Astrocyte (in vitro differentiated cells and primary cell): ENCODE measurements around the gene KCNJ5. TPM values are rescaled to one million over a fixed set of nuclear protein-coding genes. Genes with fewer than 3 reads are reported as not detected.

Experiments used
- DNase-seq: peaks from one replicate; pipeline ENCODE4 v3.0.0-alpha.2; 2010; ENCODE audit warnings: low read depth
- FAIRE-seq: peaks from 2 replicates; lab custom pipeline; 2011; peaks lifted over from hg19 to GRCh38; lab: Jason Lieb, UNC
- H2AFZ ChIP-seq: 2 replicates; pipeline ENCODE4 v1.6.0; 2012; ENCODE audit warnings: low read depth, low read length, inconsistent platforms
- H3K27ac ChIP-seq: 2 replicates; pipeline ENCODE4 v1.5.1; 2011; ENCODE audit warnings: low read depth, low read length, inconsistent platforms
- H3K27me3 ChIP-seq: 2 replicates; pipeline ENCODE4 v1.6.0; 2011; ENCODE audit warnings: low read length, inconsistent platforms; ENCODE audit not compliant: insufficient read depth
- H3K36me3 ChIP-seq: 2 replicates; pipeline ENCODE4 v1.5.1; 2011; ENCODE audit warnings: low read length, inconsistent platforms; ENCODE audit not compliant: insufficient read depth
- H3K4me1 ChIP-seq: 2 replicates; pipeline ENCODE4 v1.5.1; 2011; ENCODE audit warnings: low read length, inconsistent platforms; ENCODE audit not compliant: insufficient read depth
- H3K4me2 ChIP-seq: 2 replicates; pipeline ENCODE4 v1.6.0; 2012; ENCODE audit warnings: low read length, inconsistent platforms
- H3K4me3 ChIP-seq: 2 replicates; pipeline ENCODE4 v1.5.1; 2011; ENCODE audit warnings: low read depth, mild to moderate bottlenecking, low read length, inconsistent platforms; ENCODE audit not compliant: insufficient read depth
- H3K79me2 ChIP-seq: 2 replicates; pipeline ENCODE4 v1.6.0; 2012; ENCODE audit warnings: mild to moderate bottlenecking, low read length, inconsistent platforms; ENCODE audit not compliant: insufficient read depth
- H3K9ac ChIP-seq: 2 replicates; pipeline ENCODE4 v1.6.0; 2012; ENCODE audit warnings: mild to moderate bottlenecking, low read length, inconsistent platforms
- H3K9me3 ChIP-seq: 2 replicates; pipeline ENCODE4 v1.5.1; 2012; ENCODE audit warnings: low read depth, mild to moderate bottlenecking, low read length, inconsistent platforms; ENCODE audit not compliant: insufficient read depth
- H4K20me1 ChIP-seq: 2 replicates; pipeline ENCODE4 v1.6.0; 2012; ENCODE audit warnings: low read length, inconsistent platforms; ENCODE audit not compliant: insufficient read depth
- H3K27ac Mint-ChIP-seq: one replicate; pipeline ENCODE4 v1.8.0; 2021; ENCODE audit warnings: mild to moderate bottlenecking, mixed read lengths; ENCODE audit not compliant: unreplicated experiment
- H3K27me3 Mint-ChIP-seq: one replicate; pipeline ENCODE4 v1.8.0; 2021; ENCODE audit warnings: low read depth, mixed read lengths; ENCODE audit not compliant: unreplicated experiment
- H3K36me3 Mint-ChIP-seq: one replicate; pipeline ENCODE4 v1.8.0; 2021; ENCODE audit warnings: low read depth, mixed read lengths; ENCODE audit not compliant: unreplicated experiment
- H3K4me1 Mint-ChIP-seq: one replicate; pipeline ENCODE4 v1.8.0; 2021; ENCODE audit warnings: low read depth, mixed read lengths; ENCODE audit not compliant: unreplicated experiment
- H3K4me3 Mint-ChIP-seq: one replicate; pipeline ENCODE4 v1.8.0; 2021; ENCODE audit warnings: mild to moderate bottlenecking, moderate library complexity, mixed read lengths; ENCODE audit not compliant: unreplicated experiment
- H3K9me3 Mint-ChIP-seq: one replicate; pipeline ENCODE4 v1.8.0; 2021; ENCODE audit warnings: mild to moderate bottlenecking, mixed read lengths; ENCODE audit not compliant: unreplicated experiment
- EZH2 ChIP-seq: IDR thresholded peaks from 2 replicates; pipeline ENCODE4 v1.6.1; 2012; ENCODE audit warnings: mild to moderate bottlenecking, low read length, inconsistent platforms; ENCODE audit not compliant: insufficient read depth
- total RNA-seq: library from RNA; stranded (reverse); gene quantifications from 2 replicates; pipeline ENCODE4 v1.2.1, GENCODE V29; 2021
- TF ChIP-seq, protein P1 (sequence below): IDR thresholded peaks from 2 replicates; pipeline ENCODE4 v1.5.1; 2011; ENCODE audit warnings: low read depth, mild to moderate bottlenecking, inconsistent platforms, low read length, moderate library complexity; ENCODE audit not compliant: insufficient read depth

The KCNJ5 gene
- total RNA-seq, 1 donor from 2014 or later, result 1.4 TPM

DNA sequence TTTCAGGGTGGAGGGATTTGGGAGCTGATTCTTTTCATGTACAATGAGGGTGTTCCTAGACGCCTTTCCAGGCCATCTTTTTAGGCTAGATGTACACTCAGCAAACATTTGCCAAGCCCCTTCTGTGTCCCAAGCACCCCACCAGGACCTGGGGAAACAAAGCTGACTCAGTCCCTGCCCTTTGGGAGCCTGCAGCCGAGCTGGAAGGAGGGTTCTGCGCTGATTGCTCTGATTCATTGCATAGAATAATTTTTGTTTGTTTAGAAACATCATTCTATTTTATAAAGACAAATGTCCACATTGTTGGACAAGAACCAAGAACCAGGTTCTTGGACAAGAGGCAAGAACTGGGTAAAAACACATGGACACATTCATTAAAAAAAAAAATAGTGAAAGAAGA lies 34.8 kb downstream of the KCNJ5 start:
- Histone ChIP-seq H3K27me3 (peaks cover 19% of the 10 kb centered on the region), H3K9ac (no peak overlapping the region), H3K4me1 (no peaks in the 10 kb centered on the region), H3K4me3 (no peak overlapping the region), H3K79me2 (no peaks in the 10 kb centered on the region), H3K27ac (no peak overlapping the region), H3K4me2 (no peak overlapping the region), H2AFZ (no peak overlapping the region), H3K9me3 (no peaks in the 10 kb centered on the region), H4K20me1 (no peaks in the 10 kb centered on the region), H3K36me3 (no peaks in the 10 kb centered on the region)
- peaks cover 2% of the 10 kb centered on the region for H3K9me3 Mint-ChIP-seq
- DNase-seq (no peak), FAIRE-seq (no peak)
- TF ChIP-seq, protein P1, sequence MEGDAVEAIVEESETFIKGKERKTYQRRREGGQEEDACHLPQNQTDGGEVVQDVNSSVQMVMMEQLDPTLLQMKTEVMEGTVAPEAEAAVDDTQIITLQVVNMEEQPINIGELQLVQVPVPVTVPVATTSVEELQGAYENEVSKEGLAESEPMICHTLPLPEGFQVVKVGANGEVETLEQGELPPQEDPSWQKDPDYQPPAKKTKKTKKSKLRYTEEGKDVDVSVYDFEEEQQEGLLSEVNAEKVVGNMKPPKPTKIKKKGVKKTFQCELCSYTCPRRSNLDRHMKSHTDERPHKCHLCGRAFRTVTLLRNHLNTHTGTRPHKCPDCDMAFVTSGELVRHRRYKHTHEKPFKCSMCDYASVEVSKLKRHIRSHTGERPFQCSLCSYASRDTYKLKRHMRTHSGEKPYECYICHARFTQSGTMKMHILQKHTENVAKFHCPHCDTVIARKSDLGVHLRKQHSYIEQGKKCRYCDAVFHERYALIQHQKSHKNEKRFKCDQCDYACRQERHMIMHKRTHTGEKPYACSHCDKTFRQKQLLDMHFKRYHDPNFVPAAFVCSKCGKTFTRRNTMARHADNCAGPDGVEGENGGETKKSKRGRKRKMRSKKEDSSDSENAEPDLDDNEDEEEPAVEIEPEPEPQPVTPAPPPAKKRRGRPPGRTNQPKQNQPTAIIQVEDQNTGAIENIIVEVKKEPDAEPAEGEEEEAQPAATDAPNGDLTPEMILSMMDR, result no peak
- TF ChIP-seq EZH2, result no peak
- no peak overlapping the region for H3K27ac Mint-ChIP-seq
- peaks cover 3% of the 10 kb centered on the region for H3K36me3 Mint-ChIP-seq
- peaks cover 34% of the 10 kb centered on the region for H3K27me3 Mint-ChIP-seq
- peaks cover 18% of the 10 kb centered on the region for H3K4me1 Mint-ChIP-seq
- no peak overlapping the region for H3K4me3 Mint-ChIP-seq

DNA sequence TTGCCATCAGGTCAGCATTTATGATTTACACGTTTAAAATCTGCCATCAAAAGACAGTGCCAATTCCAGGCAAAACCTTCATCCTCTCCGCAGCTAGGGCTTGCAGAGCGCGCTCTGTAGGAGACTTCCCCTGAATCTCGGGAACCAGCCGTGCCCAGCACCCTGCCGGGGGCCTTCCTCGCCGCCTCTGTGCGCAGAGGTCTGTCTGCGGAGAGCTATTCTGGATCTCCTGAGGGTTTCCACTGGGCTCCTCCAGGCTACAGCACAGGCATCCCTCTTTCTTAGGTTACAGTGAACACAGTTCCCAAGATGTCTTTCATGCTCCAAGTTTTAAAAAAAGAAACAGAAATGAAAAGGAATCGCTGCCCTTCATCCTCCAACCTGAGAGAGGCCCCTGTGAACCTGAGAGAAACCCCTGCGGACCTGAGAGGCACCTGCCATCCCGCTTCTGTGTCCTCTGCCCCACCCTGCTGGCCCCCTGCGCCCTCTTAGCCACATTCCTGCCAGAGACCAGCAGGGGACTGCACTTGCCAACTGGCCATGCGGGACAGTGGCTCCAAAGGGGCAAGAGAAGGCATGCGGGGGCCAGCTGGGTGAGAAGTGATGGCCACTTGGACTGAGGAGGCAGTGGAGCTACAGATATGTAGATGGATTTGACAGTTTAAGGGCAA lies 35.4 kb downstream of the KCNJ5 start:
- peaks cover 32% of the 10 kb centered on the region for H3K27me3 Mint-ChIP-seq
- no peaks in the 10 kb centered on the region for H3K4me1 ChIP-seq
- H3K9ac ChIP-seq, result no peak overlapping the region
- H3K9me3 Mint-ChIP-seq, result peaks cover 2% of the 10 kb centered on the region
- no peak overlapping the region for H3K4me3 ChIP-seq
- H3K27ac Mint-ChIP-seq, result no peak overlapping the region
- no peak overlapping the region for H3K4me2 ChIP-seq
- H3K4me1 Mint-ChIP-seq, result peaks cover 18% of the 10 kb centered on the region
- H3K27ac ChIP-seq, result no peak overlapping the region
- no peak overlapping the region for H2AFZ ChIP-seq
- no peak overlapping the region for H3K4me3 Mint-ChIP-seq
- FAIRE-seq (no peak), DNase-seq (no peak)
- H3K27me3 ChIP-seq, result peaks cover 18% of the 10 kb centered on the region
- H3K36me3 ChIP-seq, result no peaks in the 10 kb centered on the region
- no peaks in the 10 kb centered on the region for H4K20me1 ChIP-seq
- no peak for TF ChIP-seq EZH2
- TF ChIP-seq, protein P1, result no peak
- H3K79me2 ChIP-seq, result no peaks in the 10 kb centered on the region
- H3K9me3 ChIP-seq, result no peaks in the 10 kb centered on the region
- H3K36me3 Mint-ChIP-seq, result peaks cover 2% of the 10 kb centered on the region

DNA sequence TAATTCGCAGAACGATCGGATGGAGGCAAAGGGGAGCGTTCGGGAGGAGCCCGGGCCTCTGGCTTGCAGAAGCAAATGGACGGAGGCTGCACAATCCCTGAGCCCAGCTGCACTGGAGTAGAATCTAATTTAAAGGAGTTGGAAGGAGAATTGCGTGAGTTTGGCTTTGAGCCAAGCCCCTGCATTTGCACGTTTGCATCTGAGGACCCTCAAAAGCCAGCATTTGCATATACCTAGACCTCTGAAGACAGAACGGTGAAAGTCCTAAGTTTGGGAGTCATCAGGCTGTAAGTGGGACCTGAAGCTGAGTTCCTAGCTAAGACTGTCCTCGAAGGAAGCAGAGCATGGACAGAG lies 35.9 kb downstream of the KCNJ5 start:
- H3K27me3 ChIP-seq, result peaks cover 18% of the 10 kb centered on the region
- H3K36me3 Mint-ChIP-seq, result peaks cover 2% of the 10 kb centered on the region
- no peaks in the 10 kb centered on the region for H3K79me2 ChIP-seq
- no peak overlapping the region for H3K4me3 Mint-ChIP-seq
- H3K9ac ChIP-seq, result no peak overlapping the region
- peaks cover 18% of the 10 kb centered on the region for H3K4me1 Mint-ChIP-seq
- no peaks in the 10 kb centered on the region for H3K4me1 ChIP-seq
- no peaks in the 10 kb centered on the region for H3K36me3 ChIP-seq
- no peak overlapping the region for H3K4me3 ChIP-seq
- peaks cover 31% of the 10 kb centered on the region for H3K27me3 Mint-ChIP-seq
- DNase-seq (no peak), FAIRE-seq (no peak)
- no peak overlapping the region for H3K4me2 ChIP-seq
- no peaks in the 10 kb centered on the region for H4K20me1 ChIP-seq
- H3K9me3 ChIP-seq, result no peaks in the 10 kb centered on the region
- no peak overlapping the region for H3K27ac ChIP-seq
- no peak for TF ChIP-seq EZH2
- TF ChIP-seq, protein P1, result no peak
- no peak overlapping the region for H2AFZ ChIP-seq
- no peak overlapping the region for H3K27ac Mint-ChIP-seq
- H3K9me3 Mint-ChIP-seq, result peaks cover 2% of the 10 kb centered on the region
